ENCODE measurements around the gene MTA1. TPM values are rescaled to one million over a fixed set of nuclear protein-coding genes. Genes with fewer than 3 reads are reported as not detected.

The MTA1 gene
- total RNA-seq, 1 donor = 52.7 TPM

DNA sequence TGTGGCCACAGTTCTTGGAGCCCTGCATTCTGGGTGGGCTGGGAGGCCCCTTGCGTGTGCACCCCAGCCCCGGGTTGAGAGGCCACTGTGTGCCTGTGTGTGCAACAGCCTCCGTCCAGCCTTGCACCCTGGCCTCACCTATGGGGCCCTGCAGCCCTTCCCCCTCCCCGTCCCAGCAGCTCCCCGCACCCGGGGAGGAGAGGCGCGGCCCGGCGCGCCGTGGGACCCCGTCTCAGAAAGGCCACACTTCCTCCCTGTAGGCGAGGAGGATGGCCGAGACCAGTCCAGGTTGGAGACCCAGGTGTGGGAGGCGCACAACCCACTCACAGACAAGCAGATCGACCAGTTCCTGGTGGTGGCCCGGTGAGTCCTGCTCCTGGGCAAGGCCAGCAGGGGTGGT lies 38.4 kb downstream of the MTA1 start:
- no peak overlapping the region for H3K4me3 ChIP-seq (ENCODE audit: low read depth, low read length)
- no peak for DNase-seq (ENCODE audit: low read depth)
- TF ChIP-seq, protein P1, sequence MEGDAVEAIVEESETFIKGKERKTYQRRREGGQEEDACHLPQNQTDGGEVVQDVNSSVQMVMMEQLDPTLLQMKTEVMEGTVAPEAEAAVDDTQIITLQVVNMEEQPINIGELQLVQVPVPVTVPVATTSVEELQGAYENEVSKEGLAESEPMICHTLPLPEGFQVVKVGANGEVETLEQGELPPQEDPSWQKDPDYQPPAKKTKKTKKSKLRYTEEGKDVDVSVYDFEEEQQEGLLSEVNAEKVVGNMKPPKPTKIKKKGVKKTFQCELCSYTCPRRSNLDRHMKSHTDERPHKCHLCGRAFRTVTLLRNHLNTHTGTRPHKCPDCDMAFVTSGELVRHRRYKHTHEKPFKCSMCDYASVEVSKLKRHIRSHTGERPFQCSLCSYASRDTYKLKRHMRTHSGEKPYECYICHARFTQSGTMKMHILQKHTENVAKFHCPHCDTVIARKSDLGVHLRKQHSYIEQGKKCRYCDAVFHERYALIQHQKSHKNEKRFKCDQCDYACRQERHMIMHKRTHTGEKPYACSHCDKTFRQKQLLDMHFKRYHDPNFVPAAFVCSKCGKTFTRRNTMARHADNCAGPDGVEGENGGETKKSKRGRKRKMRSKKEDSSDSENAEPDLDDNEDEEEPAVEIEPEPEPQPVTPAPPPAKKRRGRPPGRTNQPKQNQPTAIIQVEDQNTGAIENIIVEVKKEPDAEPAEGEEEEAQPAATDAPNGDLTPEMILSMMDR (IDR thresholded peaks at IDR 0.05; ENCODE audit: insufficient read depth, low read depth, low read length) = no peak

- TF ChIP-seq, protein P1 (IDR thresholded peaks at IDR 0.05; ENCODE audit: insufficient read depth, low read depth, low read length) = no peak
- H3K4me3 ChIP-seq (ENCODE audit: low read depth, low read length) = no peak overlapping the region
- no peak for DNase-seq (ENCODE audit: low read depth)
Observed at GRCh38 chr14:105458571-105458970, 38.9 kb downstream of the MTA1 start.

- TF ChIP-seq, protein P1 (IDR thresholded peaks at IDR 0.05; ENCODE audit: insufficient read depth, low read depth, low read length) = no peak
- DNase-seq (ENCODE audit: low read depth) = no peak
- H3K4me3 ChIP-seq (ENCODE audit: low read depth, low read length) = no peak overlapping the region
Observed at GRCh38 chr14:105460116-105460515, 40.5 kb downstream of the MTA1 start.

DNA sequence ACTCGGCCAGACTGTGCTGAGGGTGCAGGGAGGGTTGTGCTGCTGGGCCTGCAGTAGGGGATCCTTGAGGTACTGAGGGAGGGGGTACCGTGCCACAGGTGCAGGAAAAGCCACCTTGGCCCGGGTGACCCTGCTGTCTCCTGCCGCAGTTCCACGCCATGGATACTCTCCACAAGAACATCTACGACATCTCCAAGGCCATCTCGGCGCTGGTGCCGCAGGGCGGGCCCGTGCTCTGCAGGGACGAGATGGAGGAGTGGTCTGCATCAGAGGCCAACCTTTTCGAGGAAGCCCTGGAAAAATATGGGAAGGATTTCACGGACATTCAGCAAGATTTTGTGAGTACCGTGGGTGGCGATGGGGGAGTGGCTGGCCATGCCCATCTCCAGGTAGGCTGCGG lies 41.0 kb downstream of the MTA1 start:
- no peak for DNase-seq (ENCODE audit: low read depth)
- H3K4me3 ChIP-seq (ENCODE audit: low read depth, low read length) = no peak overlapping the region
- TF ChIP-seq, protein P1 (IDR thresholded peaks at IDR 0.05; ENCODE audit: insufficient read depth, low read depth, low read length) = no peak

DNA sequence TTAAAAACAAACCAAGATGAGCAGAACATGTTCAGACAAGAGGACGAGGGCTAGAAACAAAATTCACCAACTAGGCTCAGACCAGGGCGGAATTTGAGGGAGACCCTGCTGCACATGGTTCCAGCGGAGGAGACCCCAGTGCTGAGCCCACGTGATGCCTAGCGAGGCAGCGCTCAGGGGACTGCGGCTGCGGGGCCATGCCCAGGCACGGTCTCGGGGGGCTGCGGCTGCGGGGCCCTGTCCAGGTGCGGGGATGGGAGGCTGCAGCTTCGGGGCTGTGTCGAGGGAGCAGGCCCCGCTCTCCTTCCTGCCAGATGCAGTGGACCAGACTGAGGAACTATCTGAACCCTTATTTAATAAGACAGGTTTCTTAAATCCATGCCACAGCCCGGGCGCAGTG lies 42.3 kb downstream of the MTA1 start:
- no peak overlapping the region for H3K4me3 ChIP-seq (ENCODE audit: low read depth, low read length)
- DNase-seq (ENCODE audit: low read depth) = no peak
- TF ChIP-seq, protein P1 (IDR thresholded peaks at IDR 0.05; ENCODE audit: insufficient read depth, low read depth, low read length) = no peak

DNA sequence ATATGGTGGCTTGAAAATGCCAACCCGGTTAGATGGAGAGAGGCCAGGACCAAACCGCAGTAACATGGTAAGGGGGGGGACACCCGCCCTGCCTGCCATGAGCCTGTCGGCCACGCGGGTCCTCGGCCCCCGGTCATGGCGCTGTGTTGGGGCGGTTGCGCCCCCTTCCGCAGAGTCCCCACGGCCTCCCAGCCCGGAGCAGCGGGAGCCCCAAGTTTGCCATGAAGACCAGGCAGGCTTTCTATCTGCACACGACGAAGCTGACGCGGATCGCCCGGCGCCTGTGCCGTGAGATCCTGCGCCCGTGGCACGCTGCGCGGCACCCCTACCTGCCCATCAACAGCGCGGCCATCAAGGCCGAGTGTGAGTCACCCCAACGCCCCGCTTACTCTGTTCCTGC lies 44.9 kb downstream of the MTA1 start:
- no peak for DNase-seq (ENCODE audit: low read depth)
- H3K4me3 ChIP-seq (ENCODE audit: low read depth, low read length) = no peak overlapping the region
- TF ChIP-seq, protein P1 (IDR thresholded peaks at IDR 0.05; ENCODE audit: insufficient read depth, low read depth, low read length) = no peak
